Mammary epithelial cell (primary cell): ENCODE results near the gene ADGRL3.

ENCODE experiments used
- EZH2 ChIP-seq: IDR thresholded peaks from 2 replicates; pipeline ENCODE4 v1.6.1; 2012; ENCODE audit warnings: low read length, inconsistent platforms, borderline replicate concordance
- TF ChIP-seq, protein P1 (sequence below), 2 donors: IDR thresholded peaks in 1 of 2; conservative IDR thresholded peaks in 1 of 2; 2 replicates each; pipeline ENCODE4 v1.5.1; 2011 to 2012; ENCODE audit warnings: inconsistent platforms in 2 of 2, low read length in 2 of 2, mild to moderate bottlenecking in 2 of 2, control low read depth in 1 of 2, low read depth in 1 of 2; ENCODE audit not compliant: insufficient read depth in 1 of 2; ENCODE audit errors: extremely low read depth in 1 of 2

- TF ChIP-seq, protein P1, sequence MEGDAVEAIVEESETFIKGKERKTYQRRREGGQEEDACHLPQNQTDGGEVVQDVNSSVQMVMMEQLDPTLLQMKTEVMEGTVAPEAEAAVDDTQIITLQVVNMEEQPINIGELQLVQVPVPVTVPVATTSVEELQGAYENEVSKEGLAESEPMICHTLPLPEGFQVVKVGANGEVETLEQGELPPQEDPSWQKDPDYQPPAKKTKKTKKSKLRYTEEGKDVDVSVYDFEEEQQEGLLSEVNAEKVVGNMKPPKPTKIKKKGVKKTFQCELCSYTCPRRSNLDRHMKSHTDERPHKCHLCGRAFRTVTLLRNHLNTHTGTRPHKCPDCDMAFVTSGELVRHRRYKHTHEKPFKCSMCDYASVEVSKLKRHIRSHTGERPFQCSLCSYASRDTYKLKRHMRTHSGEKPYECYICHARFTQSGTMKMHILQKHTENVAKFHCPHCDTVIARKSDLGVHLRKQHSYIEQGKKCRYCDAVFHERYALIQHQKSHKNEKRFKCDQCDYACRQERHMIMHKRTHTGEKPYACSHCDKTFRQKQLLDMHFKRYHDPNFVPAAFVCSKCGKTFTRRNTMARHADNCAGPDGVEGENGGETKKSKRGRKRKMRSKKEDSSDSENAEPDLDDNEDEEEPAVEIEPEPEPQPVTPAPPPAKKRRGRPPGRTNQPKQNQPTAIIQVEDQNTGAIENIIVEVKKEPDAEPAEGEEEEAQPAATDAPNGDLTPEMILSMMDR (conservative IDR thresholded peaks at IDR 0.05 in 1 of 2, IDR thresholded peaks at IDR 0.05 in 1 of 2; ENCODE audit: extremely low read depth in 1 of 2, insufficient read depth in 1 of 2, low read depth in 1 of 2, low read length in 2 of 2) = no peak
- TF ChIP-seq EZH2 = no peak
Observed at GRCh38 chr4:61817071-61817470, 616.9 kb downstream of the ADGRL3 start.
